Bronchial epithelial cell (primary cell): Measurements from ENCODE around the gene ADAM10. TPM values are rescaled to one million over a fixed set of nuclear protein-coding genes. Genes with fewer than 3 reads are reported as not detected.

Experiments
- DNase-seq: peaks from one replicate; pipeline ENCODE4 v3.0.0-alpha.2; 2010; ENCODE audit warnings: low read depth
- FAIRE-seq: peaks from 2 replicates; lab custom pipeline; 2011; peaks lifted over from hg19 to GRCh38; lab: Jason Lieb, UNC
- H3K27me3 ChIP-seq: 2 replicates; pipeline ENCODE4 v1.5.1; 2011; ENCODE audit warnings: low read length; ENCODE audit not compliant: control insufficient read depth, insufficient read depth
- H3K36me3 ChIP-seq: 2 replicates; pipeline ENCODE4 v1.5.1; 2011; ENCODE audit warnings: low read length; ENCODE audit not compliant: control insufficient read depth, insufficient read depth
- H3K4me3 ChIP-seq: 2 replicates; pipeline ENCODE4 v1.5.1; 2011; ENCODE audit warnings: mild to moderate bottlenecking, low read depth, low read length, control low read depth
- CTCF ChIP-seq: IDR thresholded peaks from 2 replicates; pipeline ENCODE4 v1.5.1; 2011; ENCODE audit warnings: mild to moderate bottlenecking, moderate library complexity, low read length, control low read depth, inconsistent platforms; ENCODE audit not compliant: insufficient read depth, severe bottlenecking
- total RNA-seq: library from RNA; depleted of rRNA; stranded (reverse); fragments of >200 nt; gene quantifications from 2 replicates; pipeline ENCODE4 v1.2.1, GENCODE V29; 2014

The ADAM10 gene
- total RNA-seq, 1 donor from 2014 or later: 112 TPM

- Histone ChIP-seq H3K27me3 (no peaks in the 10 kb centered on the region), H3K36me3 (no peaks in the 10 kb centered on the region), H3K4me3 (no peak overlapping the region)
- no peak for DNase-seq
- no peak for TF ChIP-seq CTCF
- no peak for FAIRE-seq
Observed at GRCh38 chr15:58742022-58742813, 7.3 kb downstream of the ADAM10 start.

DNA sequence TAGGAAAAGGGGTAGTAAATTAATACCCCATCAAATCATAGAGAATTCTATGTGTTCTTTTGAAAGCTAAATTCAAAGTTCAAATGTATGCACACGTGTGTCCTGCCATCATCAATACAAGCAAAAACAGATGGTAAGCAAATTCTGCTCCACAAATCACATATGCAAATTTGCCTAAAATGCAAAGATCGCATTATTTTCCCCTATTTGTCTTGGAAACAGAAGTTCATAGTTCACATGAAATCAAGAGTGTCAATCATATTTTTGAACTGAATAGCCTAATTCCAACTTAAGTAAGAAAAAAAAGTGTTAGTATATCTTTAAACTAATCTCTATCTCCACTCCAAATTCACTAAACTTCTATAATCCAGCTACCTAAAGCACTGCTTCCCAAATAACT is 8.5 kb downstream of the ADAM10 start:
- Histone ChIP-seq H3K36me3 (no peaks in the 10 kb centered on the region), H3K4me3 (no peak overlapping the region), H3K27me3 (no peaks in the 10 kb centered on the region)
- no peak for DNase-seq
- TF ChIP-seq CTCF: no peak
- FAIRE-seq: no peak

- TF ChIP-seq CTCF: no peak
- Histone ChIP-seq H3K27me3 (no peaks in the 10 kb centered on the region), H3K4me3 (no peak overlapping the region), H3K36me3 (no peaks in the 10 kb centered on the region)
- DNase-seq: no peak
- no peak for FAIRE-seq
Observed at GRCh38 chr15:58740436-58740835, 9.1 kb downstream of the ADAM10 start.

DNA sequence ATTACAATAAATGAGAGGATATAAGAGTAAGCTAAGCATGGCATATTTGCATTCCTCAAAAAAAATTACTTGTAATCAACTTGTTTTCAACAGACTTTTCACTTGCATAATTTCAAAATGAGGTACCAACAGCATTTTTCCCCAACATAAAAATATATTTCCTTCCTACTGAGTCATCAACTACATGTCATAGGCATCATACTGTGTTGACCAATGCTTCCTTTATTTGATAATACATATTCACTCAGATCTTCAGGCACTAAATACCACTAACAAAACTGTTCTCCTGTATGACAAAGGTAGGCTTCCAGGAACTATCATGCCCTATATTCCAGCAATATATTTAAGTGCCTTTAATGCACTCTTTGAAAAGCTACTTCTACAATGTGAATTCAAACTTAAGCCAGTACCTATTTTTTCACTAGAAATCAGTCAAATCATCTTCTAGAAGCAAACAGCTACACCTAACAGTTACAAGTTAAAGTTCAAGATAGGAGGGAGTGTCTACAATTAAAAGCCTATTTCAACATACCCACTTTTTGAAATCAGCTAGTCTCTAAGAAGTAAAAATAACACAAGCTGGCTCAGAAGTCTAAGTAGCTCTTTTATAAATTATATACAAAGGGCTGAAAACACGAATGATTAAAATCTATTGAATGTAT is 11.3 kb downstream of the ADAM10 start:
- Histone ChIP-seq H3K36me3 (no peaks in the 10 kb centered on the region), H3K4me3 (no peak overlapping the region), H3K27me3 (no peaks in the 10 kb centered on the region)
- TF ChIP-seq CTCF: no peak
- no peak for FAIRE-seq
- peak; percentile 77 for DNase-seq

DNA sequence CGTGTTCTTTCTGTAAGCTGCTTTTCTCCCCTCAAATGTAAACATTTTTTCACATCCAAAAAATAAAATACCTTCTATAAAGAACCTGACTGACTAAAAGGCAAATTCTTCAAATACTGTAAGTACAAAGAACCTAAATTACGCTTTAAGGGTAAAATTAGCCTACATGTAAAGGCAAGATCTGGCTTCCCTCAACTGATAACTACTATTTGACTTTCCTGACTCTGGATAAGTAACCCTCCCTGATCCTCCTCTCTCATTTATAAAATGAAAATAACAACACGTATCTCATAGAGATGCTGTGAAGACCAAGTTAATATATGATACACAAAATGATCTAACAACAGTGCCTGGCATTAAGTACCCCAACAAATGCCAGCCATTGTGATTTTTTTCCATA is 12.2 kb downstream of the ADAM10 start:
- no peak for TF ChIP-seq CTCF
- DNase-seq: no peak
- H3K27me3 ChIP-seq: no peaks in the 10 kb centered on the region
- no peak overlapping the region for H3K4me3 ChIP-seq
- no peak for FAIRE-seq
- H3K36me3 ChIP-seq: no peaks in the 10 kb centered on the region
